GM18526 (cell line): Measurements from ENCODE around the gene EIF4EBP3.

Experiments used
- POLR2A ChIP-seq: IDR thresholded peaks from 3 replicates; pipeline ENCODE4 v1.6.1; 2011; ENCODE audit not compliant: insufficient read length; ENCODE audit errors: extremely low read depth

The EIF4EBP3 gene

DNA sequence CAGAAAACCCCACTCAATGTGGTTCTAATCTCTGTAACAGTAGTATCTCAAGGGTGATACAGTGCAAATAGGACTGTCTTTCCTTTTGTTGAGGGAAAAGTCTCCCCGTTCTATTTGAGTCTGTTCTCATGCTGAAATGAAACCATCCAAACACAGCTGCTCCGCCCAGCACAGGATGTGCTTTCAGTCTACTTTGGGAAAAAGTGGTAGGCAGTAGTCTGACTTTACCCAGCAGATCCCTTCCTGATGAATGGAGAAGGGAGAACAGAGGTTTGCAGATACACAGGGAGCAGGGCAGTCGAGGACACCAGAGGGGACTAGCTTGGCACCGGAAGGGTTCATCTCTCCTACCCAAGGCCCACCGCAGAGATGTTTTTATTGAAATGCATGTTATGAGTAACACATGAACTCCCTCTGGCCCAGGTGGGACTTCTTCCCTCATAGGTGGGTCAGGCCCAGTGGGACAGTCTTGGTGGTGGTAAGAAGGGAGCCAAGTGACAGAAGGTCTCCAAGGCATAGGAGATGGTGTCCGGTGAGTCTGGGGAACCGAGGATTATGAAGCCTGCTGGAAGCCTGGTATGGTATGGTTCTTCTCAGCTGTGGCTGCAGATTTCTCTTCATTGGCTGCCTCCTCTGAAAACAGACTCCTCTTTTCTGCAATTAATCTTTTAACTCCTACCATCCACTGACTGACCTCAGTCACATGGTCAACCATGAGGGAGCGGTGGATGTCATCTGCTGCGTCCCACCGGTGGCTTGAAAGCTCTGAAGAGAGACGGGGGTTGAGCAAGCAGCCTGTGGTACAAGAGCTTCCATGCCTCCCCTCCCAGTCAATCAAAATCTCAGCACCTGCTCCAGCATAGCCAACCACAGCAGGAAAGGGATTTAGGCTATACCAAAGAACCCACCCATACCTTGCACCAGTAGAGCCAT lies 3.0 kb downstream of the EIF4EBP3 start:
- no peak for TF ChIP-seq POLR2A

- TF ChIP-seq POLR2A, result no peak
These were observed 4.4 kb downstream of the EIF4EBP3 start for GRCh38 chr5:140551872-140552271.

DNA sequence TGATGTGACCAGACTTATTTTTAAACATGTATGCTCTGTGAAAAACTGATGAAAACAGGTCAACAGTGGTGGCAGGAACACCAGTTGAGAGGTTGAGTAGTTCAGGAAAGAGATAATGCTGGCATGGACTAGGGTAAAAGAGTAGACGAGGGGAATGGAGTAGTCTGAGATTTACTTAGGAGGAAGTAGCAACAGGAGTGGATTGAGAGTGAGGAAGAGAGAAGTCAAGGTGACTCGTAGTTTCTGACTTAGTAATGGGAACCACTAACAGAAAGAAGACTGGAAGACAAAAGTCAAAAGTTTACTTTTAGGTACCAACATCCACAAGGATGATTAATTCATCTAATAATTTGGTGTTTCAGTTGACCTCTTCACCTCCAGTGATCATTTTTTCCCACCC lies 6.2 kb downstream of the EIF4EBP3 start:
- no peak for TF ChIP-seq POLR2A

GRCh38 chr5:140554454-140554853 lies 7.0 kb downstream of the EIF4EBP3 start:
- no peak for TF ChIP-seq POLR2A

DNA sequence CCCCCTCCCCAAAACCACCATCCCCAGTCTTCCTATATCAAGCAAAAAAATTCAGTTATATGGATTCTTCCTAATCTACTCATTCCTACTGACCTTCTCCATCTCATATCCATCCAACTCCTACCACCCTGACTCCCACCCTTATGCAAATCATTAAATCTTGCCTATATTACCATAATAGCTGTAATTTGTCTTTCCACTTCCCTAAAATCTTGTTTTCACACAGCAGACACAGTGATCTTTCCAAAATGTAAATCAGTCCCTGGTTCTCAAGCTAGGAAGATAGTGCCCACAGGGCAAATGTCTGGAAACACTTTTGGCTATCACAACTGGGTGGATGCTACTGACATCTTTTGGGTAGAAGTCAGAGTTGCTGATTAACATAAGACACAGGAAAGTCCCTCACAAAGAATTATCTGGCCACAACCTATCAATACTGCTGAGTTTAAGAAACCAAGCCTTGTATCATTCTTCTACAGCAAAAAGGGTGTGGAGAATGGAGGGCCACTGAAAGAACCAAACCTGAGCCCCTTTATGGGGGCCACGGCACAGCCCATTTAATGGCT lies 8.4 kb downstream of the EIF4EBP3 start:
- no peak for TF ChIP-seq POLR2A

GRCh38 chr5:140556438-140556837 lies 9.0 kb downstream of the EIF4EBP3 start:
- no peak for TF ChIP-seq POLR2A

- peak; percentile 97 for TF ChIP-seq POLR2A
These were observed 9.8 kb downstream of the EIF4EBP3 start, which contains the start of gene SRA1 for GRCh38 chr5:140557136-140557805. Gene SRA1, minus strand, starts transcription at chr5:140557473. Its CDS starts 21 bp downstream, at chr5:140557452.

DNA sequence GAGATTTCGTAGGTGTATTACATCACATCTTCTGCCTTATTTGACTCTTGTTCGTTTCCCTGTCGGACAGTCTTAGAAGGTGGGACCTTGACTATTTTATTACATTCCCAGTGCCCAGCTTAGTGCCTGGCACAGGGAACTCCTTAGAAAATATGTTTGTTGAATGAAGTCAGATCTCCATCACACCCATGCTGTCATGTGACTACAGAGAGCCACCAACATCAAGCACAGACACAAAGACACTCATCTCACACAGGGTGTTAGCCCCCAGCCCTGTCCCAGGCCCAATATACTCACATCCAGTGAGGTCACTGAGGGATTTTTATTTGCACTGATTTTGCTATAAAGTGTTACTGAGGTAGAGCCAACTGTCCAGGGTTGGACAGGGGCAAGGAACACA lies 10.5 kb downstream of the EIF4EBP3 start:
- TF ChIP-seq POLR2A, result no peak

GRCh38 chr5:140558542-140558941 lies 11.1 kb downstream of the EIF4EBP3 start:
- no peak for TF ChIP-seq POLR2A

DNA sequence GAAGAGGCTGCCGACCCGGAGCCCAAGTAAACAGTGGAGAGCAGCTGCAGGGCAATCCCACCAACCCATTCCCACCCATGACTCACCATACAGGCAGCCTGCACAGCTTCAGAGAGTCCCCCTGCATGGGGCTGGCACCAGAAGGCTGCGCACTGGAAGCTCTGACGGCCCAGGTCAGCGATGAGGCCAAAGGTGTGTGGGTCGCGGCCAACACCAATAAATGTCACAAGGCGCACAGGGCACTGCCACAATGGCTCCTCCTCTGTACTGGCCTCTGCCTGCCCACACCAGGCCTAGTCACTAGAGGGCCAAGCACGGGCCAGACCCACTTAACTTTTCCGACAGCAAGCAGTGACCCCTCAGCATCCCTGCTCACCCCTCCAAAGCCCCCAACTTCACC lies 12.8 kb downstream of the EIF4EBP3 start:
- no peak for TF ChIP-seq POLR2A

GRCh38 chr5:140561753-140562523 lies 14.5 kb downstream of the EIF4EBP3 start:
- TF ChIP-seq POLR2A, result no peak

DNA sequence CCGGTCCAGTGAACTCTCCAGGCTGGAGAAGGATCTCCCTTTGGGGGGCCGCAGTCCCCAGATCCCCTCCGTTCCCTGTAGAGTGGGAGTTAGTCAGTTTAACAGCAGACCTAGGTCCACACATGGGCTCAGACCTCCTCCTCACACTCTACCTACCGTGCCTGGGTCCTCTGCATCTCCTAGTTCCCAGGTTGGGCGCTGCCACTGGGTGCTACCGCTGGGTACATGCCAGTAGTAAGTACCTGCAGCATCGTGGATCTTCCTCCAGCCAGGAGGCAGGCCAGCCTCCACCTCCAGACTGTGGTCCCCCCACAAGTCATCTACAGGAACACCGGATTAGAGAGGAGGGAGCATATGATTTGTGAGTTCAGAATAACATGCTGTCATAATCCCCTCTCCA lies 16.1 kb downstream of the EIF4EBP3 start:
- TF ChIP-seq POLR2A, result no peak

DNA sequence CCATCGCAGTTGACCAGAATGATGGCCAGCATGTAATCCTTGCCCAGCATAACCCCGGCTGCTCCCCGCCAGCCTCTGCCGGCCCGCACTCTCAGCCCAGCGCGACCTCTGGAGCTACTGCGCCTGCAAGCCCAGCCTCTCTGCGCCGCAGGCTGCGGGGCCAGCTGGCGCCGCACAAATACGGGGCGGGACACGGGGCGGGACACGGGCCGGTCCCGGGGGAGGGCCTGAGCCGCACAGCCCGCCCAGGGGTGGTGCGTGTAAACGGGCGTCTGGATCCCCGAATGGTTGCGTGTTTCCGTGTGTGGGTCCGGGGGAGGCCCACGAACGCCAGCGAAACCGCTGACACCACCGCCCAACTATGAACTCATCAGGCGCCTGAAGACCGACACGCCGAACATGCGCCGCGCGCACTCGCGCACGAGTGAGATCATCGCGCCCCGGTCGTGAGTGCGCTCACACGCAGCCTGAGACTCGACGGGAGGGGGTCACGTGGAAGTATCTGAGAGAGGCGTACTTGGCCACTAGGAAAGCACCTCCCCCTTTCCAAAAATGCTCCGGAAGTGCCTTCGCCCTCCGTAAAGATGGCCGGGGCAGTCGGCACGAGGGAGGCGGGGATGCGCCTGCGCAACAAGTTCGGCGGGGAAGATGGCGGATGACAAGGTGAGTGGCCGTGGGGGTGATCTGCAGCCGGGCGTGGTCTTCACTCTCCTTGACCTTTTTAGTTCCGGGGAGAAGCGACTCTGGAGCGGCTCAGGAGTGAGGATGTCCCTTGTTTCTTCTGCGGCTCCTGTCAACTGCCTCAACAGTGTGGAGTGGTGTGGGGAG lies 16.9 kb downstream of the EIF4EBP3 start, which contains the start of the genes APBB3 and SLC35A4:
APBB3 (minus strand) TSS at position 403 of the 828 bp plus-strand sequence; CDS start at position 50, 353 bp downstream.
SLC35A4 (plus strand) TSS at position 633 of the 828 bp plus-strand sequence. CDS start 2,342 bp downstream, outside the sequence.
- peak; percentile 94 for TF ChIP-seq POLR2A
